Panc1 (cell line): ENCODE results near the gene CRMP1.

ENCODE experiments used
- POLR2AphosphoS5 ChIP-seq: IDR thresholded peaks from 2 replicates; pipeline ENCODE4 v1.6.1; 2012; ENCODE audit warnings: mild to moderate bottlenecking, low read depth, low read length, moderate library complexity
- TF ChIP-seq, protein P1 (sequence below): fragments of 450-650 bp; IDR thresholded peaks from 2 replicates; pipeline ENCODE4 v1.5.1; 2017; ENCODE audit warnings: mild to moderate bottlenecking

DNA sequence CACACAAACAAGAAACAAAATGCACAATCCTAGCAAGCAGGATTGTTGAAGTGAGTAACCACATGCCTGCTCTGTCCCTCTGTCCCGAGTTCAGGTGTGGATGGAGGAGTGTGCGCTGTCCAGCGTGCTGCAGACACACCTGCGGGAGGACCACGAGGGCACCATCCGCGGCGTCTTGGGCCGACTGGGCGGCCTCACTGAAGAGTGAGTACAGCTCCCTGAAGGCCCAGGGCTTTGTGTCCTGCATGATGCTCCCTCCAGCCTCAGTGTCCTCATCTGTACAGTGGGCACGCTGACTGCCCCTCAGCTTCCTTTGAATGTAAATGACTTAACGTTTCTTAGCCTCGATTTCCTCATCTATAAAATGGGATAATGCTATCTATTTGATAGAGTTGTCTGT lies 99.4 kb downstream of the CRMP1 start:
- TF ChIP-seq, protein P1, sequence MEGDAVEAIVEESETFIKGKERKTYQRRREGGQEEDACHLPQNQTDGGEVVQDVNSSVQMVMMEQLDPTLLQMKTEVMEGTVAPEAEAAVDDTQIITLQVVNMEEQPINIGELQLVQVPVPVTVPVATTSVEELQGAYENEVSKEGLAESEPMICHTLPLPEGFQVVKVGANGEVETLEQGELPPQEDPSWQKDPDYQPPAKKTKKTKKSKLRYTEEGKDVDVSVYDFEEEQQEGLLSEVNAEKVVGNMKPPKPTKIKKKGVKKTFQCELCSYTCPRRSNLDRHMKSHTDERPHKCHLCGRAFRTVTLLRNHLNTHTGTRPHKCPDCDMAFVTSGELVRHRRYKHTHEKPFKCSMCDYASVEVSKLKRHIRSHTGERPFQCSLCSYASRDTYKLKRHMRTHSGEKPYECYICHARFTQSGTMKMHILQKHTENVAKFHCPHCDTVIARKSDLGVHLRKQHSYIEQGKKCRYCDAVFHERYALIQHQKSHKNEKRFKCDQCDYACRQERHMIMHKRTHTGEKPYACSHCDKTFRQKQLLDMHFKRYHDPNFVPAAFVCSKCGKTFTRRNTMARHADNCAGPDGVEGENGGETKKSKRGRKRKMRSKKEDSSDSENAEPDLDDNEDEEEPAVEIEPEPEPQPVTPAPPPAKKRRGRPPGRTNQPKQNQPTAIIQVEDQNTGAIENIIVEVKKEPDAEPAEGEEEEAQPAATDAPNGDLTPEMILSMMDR: no peak
- no peak for TF ChIP-seq POLR2AphosphoS5
